Thoracic aorta (tissue), 2 donors: ENCODE measurements around the gene ARID1B. TPM values are rescaled to one million over a fixed set of nuclear protein-coding genes. Genes with fewer than 3 reads are reported as not detected.

Source experiments
- ATAC-seq: fragments of 150-250 bp; one replicate; pipeline ENCODE4 v1.8.0; 2017; ENCODE audit warnings: low read depth; ENCODE audit not compliant: insufficient number of reproducible peaks, low FRiP score
- DNase-seq: peaks from one replicate; pipeline ENCODE4 v3.0.0-alpha.2; 2020; ENCODE audit warnings: low spot score
- H3K27ac ChIP-seq, 2 donors: fragments of 200-600 bp; sonication (generic); 1 replicate in 1 of 2; 2 replicates in 1 of 2; pipeline ENCODE4 v1.5.1; 2016; ENCODE audit warnings: mild to moderate bottlenecking in 2 of 2, moderate library complexity in 2 of 2
- H3K27me3 ChIP-seq: fragments of 200-600 bp; sonication (generic); replicated peaks from 2 replicates; pipeline ENCODE4 v1.6.0; 2016; ENCODE audit warnings: mild to moderate bottlenecking; ENCODE audit not compliant: insufficient read depth
- H3K36me3 ChIP-seq: fragments of 200-600 bp; sonication (generic); one replicate; pipeline ENCODE4 v1.5.1; 2016
- H3K4me1 ChIP-seq, 2 donors: fragments of 200-600 bp; sonication (generic); 1 replicate in 1 of 2; 2 replicates in 1 of 2; pipeline versions ENCODE4 v1.5.1 to v1.6.0; 2016; ENCODE audit warnings: low read depth in 2 of 2, mild to moderate bottlenecking in 1 of 2; ENCODE audit not compliant: control insufficient read depth in 1 of 2
- H3K4me3 ChIP-seq: fragments of 200-600 bp; sonication (generic); 2 replicates; pipeline ENCODE4 v1.5.1; 2016; ENCODE audit warnings: mild to moderate bottlenecking
- H3K9me3 ChIP-seq: fragments of 200-600 bp; sonication (generic); 2 replicates; pipeline ENCODE4 v1.5.1; 2016
- total RNA-seq, 2 donors: library from RNA; depleted of rRNA; stranded (reverse); fragments of >200 nt; gene quantifications; one replicate each; pipeline versions ENCODE4 v1.1.0 to v1.2.3, GENCODE V29; 2016
- TF ChIP-seq, protein P1 (sequence below): fragments of 200-600 bp; sonication (generic); IDR thresholded peaks from one replicate; pipeline ENCODE4 v1.5.1; 2019; ENCODE audit warnings: antibody characterized with exemption

The ARID1B gene
- total RNA-seq, 2 donors from 2014 or later: 120 to 158 TPM

DNA sequence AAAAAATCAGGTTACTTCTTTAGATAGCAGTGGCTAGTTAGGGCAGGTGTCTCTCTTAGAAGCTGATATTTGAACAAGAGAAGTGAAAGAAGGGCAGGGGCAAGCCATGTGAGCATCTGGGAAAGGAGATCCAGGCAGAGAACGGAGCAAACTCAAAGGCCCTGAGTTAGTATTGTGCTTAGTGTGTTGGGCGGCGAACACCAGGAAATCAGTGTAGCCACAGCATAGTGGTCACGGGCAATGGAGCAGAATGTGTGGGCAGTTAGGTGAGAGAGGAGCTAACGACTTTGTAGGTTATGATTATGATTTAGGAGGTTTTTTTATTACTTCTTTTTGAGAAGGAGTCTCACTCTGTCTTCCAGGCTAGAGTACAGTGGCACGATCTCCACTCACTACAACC lies 316.9 kb downstream of the ARID1B start:
- no peaks in the 10 kb centered on the region for H3K27me3 ChIP-seq
- no peak overlapping the region for H3K27ac ChIP-seq
- H3K9me3 ChIP-seq: no peaks in the 10 kb centered on the region
- no peak overlapping the region for H3K4me3 ChIP-seq
- TF ChIP-seq, protein P1, sequence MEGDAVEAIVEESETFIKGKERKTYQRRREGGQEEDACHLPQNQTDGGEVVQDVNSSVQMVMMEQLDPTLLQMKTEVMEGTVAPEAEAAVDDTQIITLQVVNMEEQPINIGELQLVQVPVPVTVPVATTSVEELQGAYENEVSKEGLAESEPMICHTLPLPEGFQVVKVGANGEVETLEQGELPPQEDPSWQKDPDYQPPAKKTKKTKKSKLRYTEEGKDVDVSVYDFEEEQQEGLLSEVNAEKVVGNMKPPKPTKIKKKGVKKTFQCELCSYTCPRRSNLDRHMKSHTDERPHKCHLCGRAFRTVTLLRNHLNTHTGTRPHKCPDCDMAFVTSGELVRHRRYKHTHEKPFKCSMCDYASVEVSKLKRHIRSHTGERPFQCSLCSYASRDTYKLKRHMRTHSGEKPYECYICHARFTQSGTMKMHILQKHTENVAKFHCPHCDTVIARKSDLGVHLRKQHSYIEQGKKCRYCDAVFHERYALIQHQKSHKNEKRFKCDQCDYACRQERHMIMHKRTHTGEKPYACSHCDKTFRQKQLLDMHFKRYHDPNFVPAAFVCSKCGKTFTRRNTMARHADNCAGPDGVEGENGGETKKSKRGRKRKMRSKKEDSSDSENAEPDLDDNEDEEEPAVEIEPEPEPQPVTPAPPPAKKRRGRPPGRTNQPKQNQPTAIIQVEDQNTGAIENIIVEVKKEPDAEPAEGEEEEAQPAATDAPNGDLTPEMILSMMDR: no peak
- peaks cover 0 to 12% of the 10 kb centered on the region in 2 donors for H3K4me1 ChIP-seq
- DNase-seq: no peak
- no peak for ATAC-seq
- no peaks in the 10 kb centered on the region for H3K36me3 ChIP-seq

DNA sequence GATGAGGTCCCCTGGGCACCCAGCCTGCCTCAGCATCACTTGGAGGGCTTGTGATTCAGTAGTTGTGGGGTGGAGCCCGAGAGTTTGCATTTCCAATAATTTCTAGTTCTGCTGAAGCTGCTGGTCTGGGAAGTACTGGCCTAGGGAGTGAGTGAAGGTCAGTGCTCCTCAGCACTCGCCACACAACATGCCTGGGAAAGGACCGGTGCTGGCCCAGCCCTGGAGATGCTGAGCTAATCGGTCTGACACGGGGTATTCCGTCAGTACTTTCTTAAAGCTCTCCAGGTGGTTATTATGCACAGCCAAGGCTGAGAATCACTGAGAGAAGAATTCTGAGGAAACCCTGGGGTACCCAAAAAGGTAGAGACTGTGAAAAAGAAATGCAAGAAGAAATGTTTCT lies 317.9 kb downstream of the ARID1B start:
- ATAC-seq (no peak), DNase-seq (no peak)
- H3K9me3 ChIP-seq: no peaks in the 10 kb centered on the region
- H3K4me1 ChIP-seq: peaks cover 0 to 12% of the 10 kb centered on the region in 2 donors
- no peak overlapping the region for H3K4me3 ChIP-seq
- H3K36me3 ChIP-seq: no peaks in the 10 kb centered on the region
- no peaks in the 10 kb centered on the region for H3K27me3 ChIP-seq
- TF ChIP-seq, protein P1: no peak
- no peak overlapping the region for H3K27ac ChIP-seq

DNA sequence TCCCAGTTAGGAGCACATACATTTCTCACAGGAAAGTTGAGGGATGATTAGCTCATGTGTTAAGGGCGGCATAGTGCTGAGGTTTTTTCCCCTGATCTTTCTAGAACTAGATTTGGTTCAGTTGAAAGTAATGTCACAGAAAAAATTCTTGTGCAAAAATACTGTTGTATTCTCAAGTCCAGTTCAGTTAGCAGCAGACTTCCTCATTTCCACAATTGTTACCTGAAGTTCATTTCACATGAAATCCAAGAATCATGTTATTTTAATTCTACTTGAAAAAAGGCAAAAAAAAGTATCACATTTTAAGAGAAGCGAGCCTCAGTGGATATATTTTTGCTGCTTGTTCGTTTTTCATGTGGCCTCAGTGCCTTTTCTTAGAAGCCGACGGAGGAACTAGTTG lies 318.4 kb downstream of the ARID1B start:
- H3K4me3 ChIP-seq: no peak overlapping the region
- peaks cover 0 to 12% of the 10 kb centered on the region in 2 donors for H3K4me1 ChIP-seq
- ATAC-seq (no peak), DNase-seq (no peak)
- no peak overlapping the region for H3K27ac ChIP-seq
- no peaks in the 10 kb centered on the region for H3K27me3 ChIP-seq
- H3K9me3 ChIP-seq: no peaks in the 10 kb centered on the region
- no peaks in the 10 kb centered on the region for H3K36me3 ChIP-seq
- TF ChIP-seq, protein P1: no peak

DNA sequence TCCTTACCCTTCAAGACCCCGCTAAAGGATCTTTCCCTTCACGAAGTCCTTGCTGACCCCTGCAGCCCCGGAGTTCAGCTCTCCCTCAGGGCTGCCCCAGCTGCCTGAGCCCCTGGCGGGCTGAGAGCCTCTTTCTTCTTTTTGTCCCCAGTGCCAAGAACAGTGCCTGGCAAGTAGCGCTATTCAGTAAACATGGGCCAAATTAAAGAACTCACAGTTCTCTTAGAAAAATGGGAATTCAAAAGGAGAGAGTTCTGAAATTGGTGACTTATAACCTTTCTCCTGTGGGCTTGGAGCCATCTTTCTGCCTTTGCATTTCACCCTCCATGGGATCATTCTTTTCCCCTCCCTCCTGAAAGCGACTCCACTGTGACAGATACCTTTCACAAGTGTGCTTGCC lies 318.9 kb downstream of the ARID1B start:
- Histone ChIP-seq H3K9me3 (no peaks in the 10 kb centered on the region), H3K36me3 (no peaks in the 10 kb centered on the region), H3K4me1 (peaks cover 0 to 12% of the 10 kb centered on the region in 2 donors), H3K27ac (no peak overlapping the region), H3K27me3 (no peaks in the 10 kb centered on the region), H3K4me3 (no peak overlapping the region)
- no peak for DNase-seq
- ATAC-seq: no peak
- TF ChIP-seq, protein P1: no peak

DNA sequence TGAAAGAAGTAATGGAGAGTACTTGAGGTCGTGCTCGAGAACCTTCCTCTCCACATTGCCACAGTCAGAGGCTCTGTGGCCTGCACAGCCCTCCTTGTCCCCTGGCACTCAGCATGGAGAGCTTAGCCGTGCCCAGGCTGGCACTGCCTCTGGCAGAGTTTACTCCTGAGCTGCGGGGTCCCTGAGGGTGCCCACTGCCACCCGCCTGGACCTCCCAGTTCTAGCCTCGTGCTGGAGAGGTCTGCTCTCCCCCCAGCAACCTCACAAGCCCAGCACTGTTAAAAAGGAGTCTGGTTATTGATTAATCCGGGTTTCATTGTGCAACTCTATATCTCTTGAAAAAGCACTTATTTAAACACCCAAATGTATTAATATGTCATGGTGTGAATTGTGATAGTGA lies 319.3 kb downstream of the ARID1B start:
- Histone ChIP-seq H3K36me3 (no peaks in the 10 kb centered on the region), H3K4me3 (no peak overlapping the region), H3K27ac (no peak overlapping the region), H3K4me1 (peaks cover 0 to 12% of the 10 kb centered on the region in 2 donors), H3K9me3 (no peaks in the 10 kb centered on the region), H3K27me3 (no peaks in the 10 kb centered on the region)
- TF ChIP-seq, protein P1: no peak
- DNase-seq: no peak
- no peak for ATAC-seq
